ENCODE results near the gene TMIE. TPM values are rescaled to one million over a fixed set of nuclear protein-coding genes. Genes with fewer than 3 reads are reported as not detected.

Gene TMIE
- total and polyA plus RNA-seq, 9 of the 15 experiments (the other 6 are each of a cell fraction or from before 2014, with no cell fraction given), result not detected

DNA sequence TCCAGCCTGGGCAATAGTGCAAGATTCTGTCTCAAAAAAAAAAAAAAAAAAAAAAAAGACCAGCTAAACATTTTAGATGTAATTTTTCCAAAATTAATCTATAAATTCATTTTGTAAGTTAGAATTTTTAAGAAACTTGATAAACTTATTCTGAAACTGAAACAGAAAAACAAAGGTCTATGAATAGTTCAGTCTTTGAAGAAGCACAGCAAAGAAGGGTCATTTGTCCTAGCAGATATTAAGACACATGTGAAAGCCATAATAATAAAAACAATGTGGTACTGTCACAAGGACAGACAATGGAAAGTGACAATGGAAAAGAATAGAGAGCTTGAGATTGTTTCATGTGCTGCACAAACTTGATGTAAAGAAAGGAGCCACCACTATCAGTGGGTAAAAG, 45.5 kb downstream of the TMIE start:
- H3K36me3 ChIP-seq (ENCODE audit: control insufficient read depth, insufficient read depth, low read length), result no peaks in the 10 kb centered on the region
- no peaks in the 10 kb centered on the region for H3K9me1 ChIP-seq (ENCODE audit: control insufficient read depth, insufficient read depth, low read length)
- CTCF ChIA-PET (ENCODE audit: low intra/inter-chr PET ratio), result no interaction called here
- intact Hi-C loops (cut with micrococcal nuclease), result no loop called here
- H2AFZ ChIP-seq (ENCODE audit: low read depth, low read length), result no peak overlapping the region
- POLR2A ChIA-PET, result no interaction called here
- in situ Hi-C loops (cut with MboI), result no loop called here
- H3K4me3 ChIP-seq, result no peak overlapping the region
- ATAC-seq (no peak), FAIRE-seq (no peak), DNase-seq (ENCODE audit: extremely low read depth in 1 of 4, low spot score in 3 of 4) (no peak)
- H3K27me3 ChIP-seq (ENCODE audit: control insufficient read depth in 2 of 2, insufficient read depth in 2 of 2, low read length in 2 of 2), result peaks cover 30 to 68% of the 10 kb centered on the region in 2 experiments
- no peaks in the 10 kb centered on the region for H4K20me1 ChIP-seq (replicated peaks; ENCODE audit: control insufficient read depth, insufficient read depth, low read length)
- TF ChIP-seq RNF2 (IDR thresholded peaks at IDR 0.05) (no peak), SNIP1 (IDR thresholded peaks at IDR 0.05; ENCODE audit: low read depth) (no peak), NFE2L1 (tag; IDR thresholded peaks at IDR 0.05; ENCODE audit: borderline replicate concordance, low read depth) (no peak), ZNF239 (CRISPR knock-in tag; IDR thresholded peaks at IDR 0.05) (no peak), TAF1 (IDR thresholded peaks at IDR 0.05; ENCODE audit: control insufficient read depth, extremely low read depth, insufficient read depth, low read length, severe bottlenecking) (no peak), SIN3A (IDR thresholded peaks at IDR 0.05; ENCODE audit: borderline replicate concordance in 2 of 2, control insufficient read depth in 1 of 2, low read depth in 2 of 2, low read length in 2 of 2) (no peak), NR4A1 (CRISPR knock-in tag; IDR thresholded peaks at IDR 0.05) (no peak), NR4A1 (tag; IDR thresholded peaks at IDR 0.05) (no peak), GABPB1 (CRISPR knock-in tag; IDR thresholded peaks at IDR 0.05) (no peak)
- no peak overlapping the region for H3K9ac ChIP-seq (ENCODE audit: insufficient read depth in 1 of 2, low read depth in 2 of 2, low read length in 2 of 2)
- no peaks in the 10 kb centered on the region for H3K9me3 ChIP-seq (replicated peaks; ENCODE audit: control insufficient read depth, insufficient read depth, low read depth, low read length)
- no TSS peak for BruUV-seq (replicated peaks)
- H3K4me2 ChIP-seq (ENCODE audit: insufficient read depth, low read length), result no peak overlapping the region
- H3K27ac ChIP-seq (ENCODE audit: extremely low read depth, low read depth, low read length), result no peak overlapping the region
- peaks cover 3 to 11% of the 10 kb centered on the region in 2 experiments; a peak in 3 of 5 replicates for H3K4me1 ChIP-seq (replicated peaks in 1 of 2; ENCODE audit: control insufficient read depth in 2 of 2, insufficient read depth in 2 of 2, low read length in 2 of 2)
- H3K79me2 ChIP-seq (ENCODE audit: control insufficient read depth, insufficient read depth, low read length), result no peaks in the 10 kb centered on the region

Measured in K562 (cell line).